HG03039 (cell line): ENCODE results near the gene EFCAB6.

Experiments used
- ATAC-seq: cut with Tn5 transposase; IDR thresholded peaks from one replicate; pipeline ENCODE4 v1.9.1; 2021; ENCODE audit warnings: mild to moderate bottlenecking, moderate library complexity; ENCODE audit not compliant: unreplicated experiment

EFCAB6 gene

GRCh38 chr22:43747877-43748276, 64.2 kb downstream of the EFCAB6 start:
- no peak for ATAC-seq

- no peak for ATAC-seq
These were observed 65.0 kb downstream of the EFCAB6 start for GRCh38 chr22:43747058-43747457.

GRCh38 chr22:43745783-43746356, 66.2 kb downstream of the EFCAB6 start:
- no peak for ATAC-seq

GRCh38 chr22:43745411-43745770, 66.7 kb downstream of the EFCAB6 start:
- no peak for ATAC-seq

GRCh38 chr22:43744700-43745410, 67.2 kb downstream of the EFCAB6 start:
- ATAC-seq = no peak

GRCh38 chr22:43743929-43744643, 68.0 kb downstream of the EFCAB6 start:
- no peak for ATAC-seq

- no peak for ATAC-seq
These were observed 69.0 kb downstream of the EFCAB6 start for GRCh38 chr22:43743131-43743530.

- ATAC-seq = no peak
These were observed 69.8 kb downstream of the EFCAB6 start for GRCh38 chr22:43742154-43742950.

- no peak for ATAC-seq
These were observed 71.4 kb downstream of the EFCAB6 start for GRCh38 chr22:43740587-43741270.

GRCh38 chr22:43739851-43740379, 72.2 kb downstream of the EFCAB6 start:
- no peak for ATAC-seq

GRCh38 chr22:43737150-43737828, 74.8 kb downstream of the EFCAB6 start:
- no peak for ATAC-seq

GRCh38 chr22:43736651-43737050, 75.5 kb downstream of the EFCAB6 start:
- ATAC-seq = no peak

- ATAC-seq = no peak
These were observed 77.5 kb downstream of the EFCAB6 start for GRCh38 chr22:43734370-43735150.

- no peak for ATAC-seq
These were observed 79.0 kb downstream of the EFCAB6 start for GRCh38 chr22:43733138-43733537.

GRCh38 chr22:43731988-43732387, 80.1 kb downstream of the EFCAB6 start:
- no peak for ATAC-seq

- ATAC-seq = no peak
These were observed 85.1 kb downstream of the EFCAB6 start for GRCh38 chr22:43726964-43727543.

- no peak for ATAC-seq
These were observed 85.8 kb downstream of the EFCAB6 start for GRCh38 chr22:43726322-43726721.

GRCh38 chr22:43723816-43724215, 88.3 kb downstream of the EFCAB6 start:
- no peak for ATAC-seq

- no peak for ATAC-seq
These were observed 89.7 kb downstream of the EFCAB6 start for GRCh38 chr22:43722444-43722843.
